Activated CD4-positive, alpha-beta T cell treated with anti-CD3 and anti-CD28 coated beads, Interleukin-2, amount 10 ng/mL, durations not matched to agents 7 days and 5 days (primary cell): ENCODE results near the gene NBAS. TPM values are rescaled to one million over a fixed set of nuclear protein-coding genes. Genes with fewer than 3 reads are reported as not detected.

ENCODE experiments used
- CTCF ChIA-PET: fragments of 350-600 bp; sonication (Branson Sonifier 250); formaldehyde crosslinking; loops from one replicate; lab custom pipeline; 2021; ENCODE audit warnings: antibody characterized with exemption; lab: Charles Lee
- POLR2A ChIA-PET: fragments of 350-600 bp; sonication (Branson Sonifier 250); formaldehyde crosslinking; loops from one replicate; lab custom pipeline; 2021; ENCODE audit warnings: antibody characterized with exemption; lab: Charles Lee
- DNase-seq: peaks from one replicate; pipeline ENCODE4 v3.0.0-alpha.2; 2020
- H3K27ac Mint-ChIP-seq: one replicate; pipeline ENCODE4 v1.8.0; 2021; ENCODE audit warnings: mild to moderate bottlenecking, moderate library complexity, mixed read lengths
- H3K27me3 Mint-ChIP-seq: one replicate; pipeline ENCODE4 v1.8.0; 2021; ENCODE audit warnings: mixed read lengths
- H3K36me3 Mint-ChIP-seq: one replicate; pipeline ENCODE4 v1.8.0; 2021; ENCODE audit warnings: low read depth, mixed read lengths
- H3K4me1 Mint-ChIP-seq: one replicate; pipeline ENCODE4 v1.8.0; 2021; ENCODE audit warnings: mixed read lengths
- H3K4me3 Mint-ChIP-seq: one replicate; pipeline ENCODE4 v1.8.0; 2021; ENCODE audit warnings: mild to moderate bottlenecking, moderate library complexity, mixed read lengths
- H3K9me3 Mint-ChIP-seq: one replicate; pipeline ENCODE4 v1.8.0; 2021; ENCODE audit warnings: mixed read lengths
- total RNA-seq, 2 experiments: library from RNA; stranded (reverse); gene quantifications; one replicate each; pipeline ENCODE4 v1.2.3, GENCODE V29; 2021

Gene NBAS
- total RNA-seq, 2 experiments from 2014 or later, result 33.0 to 36.5 TPM

DNA sequence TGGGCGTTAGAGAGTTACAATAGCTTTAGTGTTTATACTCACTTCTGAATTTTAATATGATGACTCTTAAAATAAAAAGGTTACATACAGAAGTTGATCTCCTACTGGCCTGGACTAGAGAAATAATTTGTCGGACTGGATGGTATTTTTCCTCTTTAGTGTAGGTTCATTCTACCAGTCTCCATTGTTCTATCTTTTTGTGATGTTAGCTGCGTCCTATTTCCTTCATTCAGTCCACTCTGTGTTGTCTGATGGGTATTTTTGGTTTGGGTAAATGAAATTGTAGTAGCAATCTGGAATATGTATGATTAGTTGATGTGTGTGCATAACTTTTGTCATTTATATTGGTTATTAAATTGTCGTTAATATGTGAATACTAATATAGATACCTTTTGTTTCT, 35.8 kb upstream of the NBAS start:
- Mint-ChIP-seq H3K27ac (no peak overlapping the region), H3K4me3 (no peak overlapping the region), H3K36me3 (peaks cover 44% of the 10 kb centered on the region), H3K4me1 (peaks cover 32% of the 10 kb centered on the region), H3K27me3 (no peaks in the 10 kb centered on the region), H3K9me3 (no peaks in the 10 kb centered on the region)
- DNase-seq, result no peak
- POLR2A ChIA-PET, result no interaction called here
- CTCF ChIA-PET, result no interaction called here

DNA sequence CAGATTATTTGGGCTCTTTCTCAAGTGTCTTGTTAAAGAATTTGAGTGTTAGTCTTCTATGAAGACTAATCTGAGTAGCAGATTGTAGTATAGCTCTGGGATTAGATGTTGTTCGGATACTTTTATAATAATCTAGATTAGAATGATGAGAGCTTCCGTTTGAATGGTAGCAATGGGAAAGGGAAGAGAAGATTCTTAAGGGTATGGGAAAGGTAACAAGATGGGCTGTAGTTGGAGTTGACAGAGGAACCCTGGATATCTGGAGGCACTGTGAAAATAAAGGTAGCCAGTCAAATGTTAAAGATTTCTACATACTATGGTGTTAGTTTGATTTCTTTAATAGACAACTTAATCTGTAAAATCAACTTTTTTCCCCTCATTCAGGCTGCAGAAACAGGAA, 35.2 kb upstream of the NBAS start:
- Mint-ChIP-seq H3K27me3 (no peaks in the 10 kb centered on the region), H3K4me3 (no peak overlapping the region), H3K36me3 (peaks cover 43% of the 10 kb centered on the region), H3K9me3 (no peaks in the 10 kb centered on the region), H3K4me1 (peaks cover 36% of the 10 kb centered on the region), H3K27ac (no peak overlapping the region)
- no peak for DNase-seq
- ChIA-PET CTCF (no interaction called here), POLR2A (no interaction called here)

DNA sequence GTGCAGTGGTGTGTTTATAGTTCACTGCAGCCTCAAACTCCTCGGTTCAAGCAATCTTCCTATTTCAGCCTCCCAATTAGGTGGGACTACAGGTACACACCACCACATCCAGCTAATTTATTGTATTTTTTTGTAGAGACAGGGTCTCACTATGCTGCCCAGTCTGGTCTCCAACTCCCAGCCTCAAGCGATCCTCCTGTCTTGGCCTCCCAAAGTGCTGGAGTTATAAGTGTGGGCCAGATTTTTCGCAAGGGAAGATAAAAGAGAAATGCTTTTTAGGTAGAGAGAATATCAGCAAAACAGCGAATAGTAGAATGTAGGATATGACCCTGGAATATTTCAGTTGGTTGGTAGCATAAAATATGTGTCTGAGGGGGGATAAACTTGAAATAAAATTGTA, 34.8 kb upstream of the NBAS start:
- CTCF ChIA-PET, result no interaction called here
- Mint-ChIP-seq H3K9me3 (no peaks in the 10 kb centered on the region), H3K27ac (no peak overlapping the region), H3K27me3 (no peaks in the 10 kb centered on the region), H3K36me3 (peaks cover 40% of the 10 kb centered on the region), H3K4me1 (peaks cover 40% of the 10 kb centered on the region), H3K4me3 (no peak overlapping the region)
- POLR2A ChIA-PET, result no interaction called here
- DNase-seq, result no peak

DNA sequence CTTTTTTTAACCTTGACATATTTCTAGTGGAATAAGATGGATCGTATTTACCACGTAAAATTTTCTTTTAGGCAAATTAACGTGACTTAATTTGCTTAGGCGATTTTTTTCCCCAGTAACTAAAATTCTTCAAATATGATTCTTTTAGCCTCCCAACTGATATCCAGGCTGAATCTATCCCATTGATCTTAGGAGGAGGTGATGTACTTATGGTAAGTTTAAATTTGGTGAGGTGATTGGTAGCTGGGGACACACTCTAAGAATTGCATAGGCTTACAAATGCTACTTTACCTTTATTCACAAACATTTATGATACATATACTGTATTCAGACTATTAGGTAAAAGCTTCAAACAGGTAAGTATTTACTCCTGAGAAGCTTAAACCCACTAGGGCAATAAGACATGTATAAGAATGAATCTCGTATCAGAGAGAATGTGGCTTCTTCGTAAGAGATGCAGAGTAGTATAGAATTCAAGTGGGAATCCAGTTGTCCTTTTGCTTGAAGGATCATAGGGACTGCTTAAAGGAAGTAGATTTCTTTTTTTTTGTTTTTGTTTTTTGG, 34.3 kb upstream of the NBAS start:
- Mint-ChIP-seq H3K9me3 (no peaks in the 10 kb centered on the region), H3K27ac (no peak overlapping the region), H3K4me3 (no peak overlapping the region), H3K36me3 (peaks cover 36% of the 10 kb centered on the region), H3K4me1 (peaks cover 41% of the 10 kb centered on the region), H3K27me3 (no peaks in the 10 kb centered on the region)
- no peak for DNase-seq
- ChIA-PET POLR2A (no interaction called here), CTCF (no interaction called here)

DNA sequence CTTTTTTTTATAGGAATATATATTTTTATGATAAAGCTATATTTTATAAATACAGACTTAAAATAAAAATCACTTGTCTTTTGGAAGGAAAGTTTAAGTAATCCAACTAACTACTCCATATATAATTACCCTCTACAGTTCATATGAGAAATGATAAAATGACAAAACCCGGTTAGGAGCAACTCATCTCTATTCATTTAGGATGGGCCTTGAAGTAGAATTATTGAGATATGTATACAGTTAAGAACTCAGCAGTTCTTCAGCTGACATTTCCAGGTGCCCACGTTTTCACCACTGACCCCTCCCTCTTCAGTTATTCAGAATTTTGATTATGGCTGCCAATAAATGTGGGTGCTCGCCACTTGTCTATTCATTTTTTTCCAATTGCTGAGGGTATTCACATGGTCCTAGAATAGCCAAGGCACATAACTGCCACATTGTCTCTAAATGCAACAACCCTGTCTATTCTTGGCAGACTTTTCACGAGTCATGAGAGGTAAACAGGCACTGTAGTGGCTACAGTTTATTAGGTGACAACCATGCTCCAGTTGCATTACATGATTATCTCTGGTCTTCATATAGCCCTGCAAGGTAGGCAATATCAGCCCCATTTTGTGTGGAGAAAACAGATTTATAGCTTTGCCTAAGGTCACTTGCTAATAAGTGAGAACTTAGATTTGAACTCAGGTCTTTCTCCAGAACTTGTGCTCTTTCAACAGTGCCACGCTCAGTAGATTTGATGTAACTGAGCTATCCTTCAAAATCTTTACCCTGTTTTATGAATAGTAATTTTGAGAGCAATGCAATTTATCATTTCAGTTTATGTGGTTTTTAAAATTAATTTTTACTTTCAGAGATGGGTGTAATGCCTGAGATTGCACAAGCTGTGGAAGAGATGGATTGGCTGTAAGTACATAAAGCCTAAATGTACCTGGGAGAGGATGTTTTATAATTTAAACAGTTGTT, 33.4 kb upstream of the NBAS start:
- H3K4me1 Mint-ChIP-seq, result peaks cover 41% of the 10 kb centered on the region
- H3K27me3 Mint-ChIP-seq, result no peaks in the 10 kb centered on the region
- no peaks in the 10 kb centered on the region for H3K9me3 Mint-ChIP-seq
- no peak overlapping the region for H3K4me3 Mint-ChIP-seq
- peaks cover 33% of the 10 kb centered on the region for H3K36me3 Mint-ChIP-seq
- H3K27ac Mint-ChIP-seq, result no peak overlapping the region
- ChIA-PET POLR2A (no interaction called here), CTCF (no interaction called here)
- DNase-seq, result no peak

DNA sequence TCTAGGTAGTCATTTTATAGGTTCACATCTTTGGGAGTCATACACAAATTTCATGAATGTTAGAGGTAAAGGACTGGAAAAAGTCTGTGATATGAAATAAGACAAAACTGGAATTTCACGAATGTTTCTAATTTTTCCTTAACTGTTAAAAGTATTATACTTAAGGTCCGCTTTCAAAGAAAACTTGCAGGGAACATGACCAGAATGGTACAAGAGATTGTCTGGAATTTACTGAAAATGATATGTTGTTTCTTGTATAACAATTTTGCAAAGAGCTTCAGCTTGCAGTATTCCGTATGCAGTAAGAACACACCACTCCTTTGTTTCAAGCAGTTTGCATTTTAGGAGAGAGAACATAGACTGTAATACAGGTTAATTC, 32.2 kb upstream of the NBAS start:
- Mint-ChIP-seq H3K4me1 (peaks cover 41% of the 10 kb centered on the region), H3K4me3 (peak overlapping the region; percentile 92), H3K36me3 (peaks cover 32% of the 10 kb centered on the region), H3K27me3 (no peaks in the 10 kb centered on the region), H3K9me3 (no peaks in the 10 kb centered on the region), H3K27ac (peak overlapping the region; percentile 80)
- CTCF ChIA-PET, result interaction anchor here (0.8 kb wide), 1 partner anchor 38 kb away, joined by 4 read pairs; no protein-coding TSS in a partner anchor
- POLR2A ChIA-PET, result no interaction called here
- DNase-seq, result no peak

DNA sequence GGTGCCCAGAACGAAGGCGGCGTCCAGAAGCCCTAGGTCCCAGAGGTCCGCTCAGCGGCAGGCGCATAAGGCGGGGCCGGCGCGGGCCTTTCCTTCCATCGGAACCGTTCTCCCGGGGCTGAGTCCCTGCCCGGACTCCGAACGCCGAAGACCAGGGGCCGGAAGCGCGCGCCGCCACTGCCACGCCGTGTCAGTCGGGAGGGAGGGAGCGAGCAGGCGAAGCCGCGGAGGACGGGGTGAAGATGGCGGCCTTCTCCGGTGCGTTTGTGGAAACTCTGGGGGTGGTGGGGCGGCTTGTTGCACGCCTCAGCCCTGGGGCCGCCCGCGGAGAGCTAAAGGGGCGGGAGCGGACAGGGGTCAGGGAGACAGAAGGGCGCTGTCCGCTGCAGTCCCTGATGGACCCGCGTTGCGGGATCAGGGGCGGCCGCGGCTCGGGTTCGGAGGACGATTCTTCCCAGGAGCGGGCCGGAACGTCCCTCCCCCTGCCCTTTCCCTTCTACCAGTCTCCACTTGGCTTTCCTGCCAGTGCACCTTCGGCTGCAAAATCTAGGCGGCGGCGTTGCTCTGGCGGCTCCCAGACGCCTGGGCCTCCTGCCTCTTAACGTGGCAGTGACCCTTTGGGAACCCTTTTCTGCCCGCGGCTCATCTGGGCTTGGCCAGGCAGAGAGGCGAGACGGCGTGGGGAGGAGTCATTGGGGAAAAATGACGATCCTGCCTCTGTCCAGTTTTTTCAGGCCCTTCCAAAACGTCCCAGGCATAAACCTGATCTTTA, 30.7 kb upstream of the NBAS start, which contains the start of gene DDX1:
TSS of gene DDX1 (plus strand) at position 177 of the 772 bp plus-strand sequence. CDS start at position 243, 66 bp downstream.
- no peaks in the 10 kb centered on the region for H3K9me3 Mint-ChIP-seq
- H3K4me1 Mint-ChIP-seq, result peaks cover 39% of the 10 kb centered on the region
- POLR2A ChIA-PET, result interaction anchor here (0.8 kb wide), 1 partner anchor 29 kb away, joined by 3 read pairs; no protein-coding TSS in a partner anchor
- no peaks in the 10 kb centered on the region for H3K27me3 Mint-ChIP-seq
- CTCF ChIA-PET, result no interaction called here
- H3K4me3 Mint-ChIP-seq, result peak within 1 kb of the TSS; percentile 92
- peak within 1 kb of the TSS; percentile 93 for H3K27ac Mint-ChIP-seq
- peaks cover 23% of the 10 kb centered on the region for H3K36me3 Mint-ChIP-seq
- peak; percentile 84 for DNase-seq

DNA sequence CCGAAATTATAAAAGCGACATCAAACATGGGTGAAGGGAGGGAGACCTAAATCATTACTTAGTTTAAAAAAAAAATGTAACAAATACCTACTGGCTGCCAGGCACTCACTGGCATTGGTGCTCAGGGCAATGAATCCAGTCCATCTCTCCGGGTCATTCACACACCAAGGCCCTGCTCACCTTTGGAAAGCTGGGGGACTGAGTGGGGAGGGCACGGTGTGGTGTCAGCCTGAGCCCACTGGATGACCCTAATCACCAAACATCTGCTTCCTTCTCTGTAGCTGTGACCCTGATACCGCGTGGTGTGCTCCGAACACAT, 30.2 kb upstream of the NBAS start:
- POLR2A ChIA-PET, result interaction anchor here (0.8 kb wide), 1 partner anchor 29 kb away, joined by 3 read pairs; no protein-coding TSS in a partner anchor
- no peaks in the 10 kb centered on the region for H3K9me3 Mint-ChIP-seq
- no peak for DNase-seq
- H3K36me3 Mint-ChIP-seq, result peaks cover 20% of the 10 kb centered on the region
- peak overlapping the region; percentile 92 for H3K4me3 Mint-ChIP-seq
- peaks cover 37% of the 10 kb centered on the region for H3K4me1 Mint-ChIP-seq
- CTCF ChIA-PET, result interaction anchor here (1.3 kb wide), 1 partner anchor 14 kb away, joined by 6 read pairs; no protein-coding TSS in a partner anchor
- peak overlapping the region; percentile 93 for H3K27ac Mint-ChIP-seq
- H3K27me3 Mint-ChIP-seq, result no peaks in the 10 kb centered on the region

DNA sequence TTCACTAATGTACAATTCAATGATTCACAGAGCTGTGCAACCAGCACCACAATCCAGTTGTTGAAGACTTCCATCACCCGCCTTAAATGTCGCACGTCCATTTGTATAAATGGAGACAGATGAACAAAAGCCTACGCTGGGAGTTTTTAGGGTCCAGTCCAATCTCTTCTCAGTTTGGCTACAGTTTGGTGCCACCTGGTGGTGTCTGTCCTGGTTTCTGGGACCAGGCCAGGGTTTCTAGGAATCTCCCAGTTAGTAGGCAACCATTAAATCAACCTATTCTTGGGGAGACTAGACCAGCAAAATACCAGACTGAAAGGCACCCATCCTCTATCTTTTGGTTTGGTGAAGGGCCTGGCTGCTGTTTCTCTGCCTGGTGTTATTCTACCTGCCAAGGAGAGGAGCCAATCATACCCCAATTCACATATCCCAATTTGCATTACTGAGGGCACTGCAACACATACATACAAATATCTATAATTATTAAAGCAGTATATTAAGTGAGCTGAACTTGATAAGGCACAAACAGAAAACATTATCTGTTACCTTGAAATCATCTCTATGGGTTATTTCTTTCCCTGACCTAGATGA, 27.3 kb upstream of the NBAS start:
- CTCF ChIA-PET, result interaction anchor here (1.0 to 1.7 kb wide), 2 partner anchors 11 to 27 kb away, joined by 4 to 7 read pairs; partner anchors contain the start of gene NBAS
- peaks cover 3% of the 10 kb centered on the region for H3K36me3 Mint-ChIP-seq
- no peak overlapping the region for H3K4me3 Mint-ChIP-seq
- no peaks in the 10 kb centered on the region for H3K27me3 Mint-ChIP-seq
- H3K27ac Mint-ChIP-seq, result no peak overlapping the region
- H3K9me3 Mint-ChIP-seq, result no peaks in the 10 kb centered on the region
- H3K4me1 Mint-ChIP-seq, result peaks cover 17% of the 10 kb centered on the region
- POLR2A ChIA-PET, result no interaction called here
- peak; percentile 36 for DNase-seq

DNA sequence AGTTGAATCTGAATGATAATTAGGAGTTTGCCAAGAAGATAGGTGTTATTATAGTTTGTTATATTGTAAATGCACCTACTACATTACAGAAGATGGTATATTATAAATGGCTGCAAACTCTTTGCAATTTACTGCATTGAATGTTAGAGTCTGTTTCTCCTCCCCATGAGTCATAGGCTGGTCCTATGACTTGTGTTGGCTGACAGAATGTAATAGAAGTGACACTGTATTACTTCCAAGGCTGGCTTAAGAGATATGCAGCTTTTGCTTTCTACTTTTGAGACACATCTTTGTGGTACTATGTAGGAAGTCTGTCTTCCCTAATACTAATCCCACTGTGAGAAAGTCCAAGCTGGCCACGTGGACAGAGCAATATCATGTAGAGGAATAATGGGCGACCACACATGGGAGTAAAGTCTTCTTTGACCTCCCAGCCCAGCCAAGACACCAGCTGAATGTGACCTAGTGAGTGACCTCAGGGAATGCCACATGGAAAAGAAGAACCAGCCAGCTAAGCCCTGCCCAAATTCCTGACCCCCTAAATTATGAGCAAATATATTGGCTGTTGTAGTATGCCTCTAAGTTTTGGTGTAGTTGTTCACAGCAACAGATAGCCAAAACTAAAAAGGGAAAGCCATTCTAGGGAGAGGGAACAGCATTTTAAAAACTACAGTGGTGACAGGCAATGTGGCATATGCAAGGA, 23.8 kb upstream of the NBAS start:
- Mint-ChIP-seq H3K27ac (no peak overlapping the region), H3K4me3 (no peak overlapping the region), H3K9me3 (no peaks in the 10 kb centered on the region), H3K36me3 (no peaks in the 10 kb centered on the region), H3K27me3 (no peaks in the 10 kb centered on the region), H3K4me1 (no peaks in the 10 kb centered on the region)
- CTCF ChIA-PET, result interaction anchor here (1.4 to 3.4 kb wide), 2 partner anchors 8 to 12 kb away, joined by 4 to 12 read pairs; no protein-coding TSS in a partner anchor
- POLR2A ChIA-PET, result no interaction called here
- no peak for DNase-seq

DNA sequence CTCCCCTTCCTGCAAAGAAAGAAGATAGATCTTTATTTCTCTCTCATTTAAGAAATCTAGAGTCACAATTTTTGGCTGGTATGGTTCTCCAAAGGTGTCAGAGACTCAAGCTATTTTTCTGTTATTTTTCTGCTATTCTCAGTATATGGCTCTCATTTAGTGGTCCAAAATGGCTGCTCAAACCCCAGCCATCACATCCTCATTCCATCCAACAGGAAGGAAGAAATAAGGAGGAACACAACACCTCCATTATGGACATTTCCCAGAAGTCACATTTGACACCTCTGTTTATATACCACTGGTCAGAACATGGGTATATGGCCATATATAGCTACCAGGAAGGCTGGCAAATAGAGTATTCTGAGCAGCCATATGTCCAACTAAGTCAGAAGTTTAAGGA, 23.2 kb upstream of the NBAS start:
- ChIA-PET POLR2A (no interaction called here), CTCF (interaction anchor here (1.2 to 1.4 kb wide), 2 partner anchors 11 to 12 kb away, joined by 3 to 4 read pairs; no protein-coding TSS in a partner anchor)
- Mint-ChIP-seq H3K27me3 (no peaks in the 10 kb centered on the region), H3K27ac (no peak overlapping the region), H3K4me3 (no peak overlapping the region), H3K36me3 (no peaks in the 10 kb centered on the region), H3K4me1 (no peaks in the 10 kb centered on the region), H3K9me3 (no peaks in the 10 kb centered on the region)
- no peak for DNase-seq

DNA sequence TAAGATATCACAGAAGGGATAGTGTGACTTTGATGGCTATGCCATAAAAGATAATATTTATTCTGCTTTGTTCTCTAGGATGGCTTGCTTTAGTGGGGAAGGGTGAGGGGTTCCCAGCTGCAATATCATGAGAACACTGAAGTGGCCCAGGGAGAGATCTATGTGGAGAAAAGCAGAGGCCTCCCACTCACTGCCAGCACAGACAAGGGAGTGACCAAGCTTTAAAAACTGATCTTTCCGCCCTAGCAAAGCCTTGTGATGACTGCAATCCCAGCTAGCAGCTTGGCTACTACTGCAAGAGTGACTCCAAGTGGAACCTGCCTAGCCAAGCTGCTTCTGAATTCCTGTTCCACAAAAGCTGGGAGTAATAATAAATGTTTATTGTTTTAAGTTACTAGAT, 22.7 kb upstream of the NBAS start:
- ChIA-PET CTCF (interaction anchor here (1.2 to 1.4 kb wide), 2 partner anchors 11 to 12 kb away, joined by 3 to 4 read pairs; no protein-coding TSS in a partner anchor), POLR2A (no interaction called here)
- no peak for DNase-seq
- Mint-ChIP-seq H3K36me3 (no peaks in the 10 kb centered on the region), H3K9me3 (no peaks in the 10 kb centered on the region), H3K27ac (no peak overlapping the region), H3K27me3 (no peaks in the 10 kb centered on the region), H3K4me1 (no peaks in the 10 kb centered on the region), H3K4me3 (no peak overlapping the region)
